Inferior parietal cortex (tissue), 1 donor: ENCODE results near the gene H1-8.

Experiments used
- DNase-seq: peaks from one replicate; pipeline ENCODE4 v3.0.0-alpha.2; 2016; ENCODE audit errors: extremely low spot score

Gene H1-8

GRCh38 chr3:129556358-129556695, 13.4 kb downstream of the H1-8 start:
- no peak for DNase-seq

- no peak for DNase-seq
Observed at GRCh38 chr3:129556890-129557547, 14.0 kb downstream of the H1-8 start.

GRCh38 chr3:129557548-129557894, 14.5 kb downstream of the H1-8 start:
- DNase-seq, result peak; percentile 43

GRCh38 chr3:129558081-129558771, 15.3 kb downstream of the H1-8 start:
- DNase-seq, result no peak

- DNase-seq, result no peak
Observed at GRCh38 chr3:129558772-129559564, 16.0 kb downstream of the H1-8 start.

- no peak for DNase-seq
Observed at GRCh38 chr3:129559565-129560079, 16.6 kb downstream of the H1-8 start.

- DNase-seq, result no peak
Observed at GRCh38 chr3:129560269-129560787, 17.4 kb downstream of the H1-8 start.

GRCh38 chr3:129560911-129561594, 18.1 kb downstream of the H1-8 start:
- no peak for DNase-seq

GRCh38 chr3:129561619-129562248, 18.8 kb downstream of the H1-8 start:
- DNase-seq, result no peak

- no peak for DNase-seq
Observed at GRCh38 chr3:129562803-129563202, 19.8 kb downstream of the H1-8 start.

GRCh38 chr3:129563332-129563731, 20.4 kb downstream of the H1-8 start:
- DNase-seq, result no peak

GRCh38 chr3:129563850-129564535, 21.0 kb downstream of the H1-8 start:
- no peak for DNase-seq

GRCh38 chr3:129564981-129565644, 22.1 kb downstream of the H1-8 start:
- DNase-seq, result no peak

- no peak for DNase-seq
Observed at GRCh38 chr3:129565902-129566301, 22.9 kb downstream of the H1-8 start.

GRCh38 chr3:129567176-129567705, 24.3 kb downstream of the H1-8 start:
- no peak for DNase-seq

GRCh38 chr3:129567939-129568338, 25.0 kb downstream of the H1-8 start:
- DNase-seq, result no peak

- no peak for DNase-seq
Observed at GRCh38 chr3:129569856-129570255, 26.9 kb downstream of the H1-8 start.

- no peak for DNase-seq
Observed at GRCh38 chr3:129571605-129572547, 28.9 kb downstream of the H1-8 start.

GRCh38 chr3:129572603-129573002, 29.6 kb downstream of the H1-8 start:
- DNase-seq, result no peak
